Trophoblast cell (in vitro differentiated cells and primary cell): Measurements from ENCODE around the gene AP2A2.

Experiments used
- DNase-seq, 2 donors: peaks; one replicate each; pipeline ENCODE4 v3.0.0-alpha.2; 2016
- H2AFZ ChIP-seq: 2 replicates; pipeline ENCODE4 v1.6.1; 2013; ENCODE audit warnings: low read length, moderate library complexity, mild to moderate bottlenecking; ENCODE audit not compliant: insufficient read depth, poor library complexity
- H2AK5ac ChIP-seq: 2 replicates; pipeline ENCODE4 v1.6.1; 2013; ENCODE audit warnings: mild to moderate bottlenecking, low read length
- H2BK120ac ChIP-seq: 2 replicates; pipeline ENCODE4 v1.6.1; 2013; ENCODE audit warnings: low read length, mild to moderate bottlenecking, moderate library complexity; ENCODE audit not compliant: insufficient read depth, poor library complexity
- H2BK12ac ChIP-seq: 2 replicates; pipeline ENCODE4 v1.6.1; 2013; ENCODE audit warnings: mild to moderate bottlenecking, low read length, moderate library complexity
- H2BK5ac ChIP-seq: 2 replicates; pipeline ENCODE4 v1.6.1; 2013; ENCODE audit warnings: low read length, low read depth, moderate library complexity, mild to moderate bottlenecking; ENCODE audit not compliant: poor library complexity
- H3K14ac ChIP-seq: 2 replicates; pipeline ENCODE4 v1.6.1; 2013; ENCODE audit warnings: mild to moderate bottlenecking, low read length
- H3K18ac ChIP-seq: 2 replicates; pipeline ENCODE4 v1.6.1; 2013; ENCODE audit warnings: mild to moderate bottlenecking, low read length
- H3K23ac ChIP-seq: 2 replicates; pipeline ENCODE4 v1.6.1; 2013; ENCODE audit warnings: low read length
- H3K27ac ChIP-seq: 2 replicates; pipeline ENCODE4 v1.5.1; 2013; ENCODE audit warnings: low read depth, mild to moderate bottlenecking, inconsistent platforms, low read length, moderate library complexity
- H3K27me3 ChIP-seq: 2 replicates; pipeline ENCODE4 v1.6.1; 2013; ENCODE audit warnings: inconsistent platforms, mild to moderate bottlenecking, low read length, moderate library complexity; ENCODE audit not compliant: insufficient read depth
- H3K36me3 ChIP-seq, 2 experiments: 1 replicate in 1 of 2; 2 replicates in 1 of 2; pipeline ENCODE4 v1.6.1; 2013; ENCODE audit warnings: low read length in 2 of 2, mild to moderate bottlenecking in 2 of 2, moderate library complexity in 1 of 2; ENCODE audit not compliant: insufficient read depth in 2 of 2, control insufficient read depth in 1 of 2
- H3K4ac ChIP-seq: 2 replicates; pipeline ENCODE4 v1.6.1; 2013; ENCODE audit warnings: low read depth, mild to moderate bottlenecking, low read length, moderate library complexity
- H3K4me1 ChIP-seq, 2 experiments: 1 replicate in 1 of 2; 2 replicates in 1 of 2; pipeline ENCODE4 v1.6.1; 2013; ENCODE audit warnings: low read length in 2 of 2, mild to moderate bottlenecking in 2 of 2, moderate library complexity in 1 of 2; ENCODE audit not compliant: insufficient read depth in 2 of 2, control insufficient read depth in 1 of 2
- H3K4me2 ChIP-seq: 2 replicates; pipeline ENCODE4 v1.6.1; 2013; ENCODE audit warnings: inconsistent platforms, mild to moderate bottlenecking, low read length, moderate library complexity
- H3K4me3 ChIP-seq: 2 replicates; pipeline ENCODE4 v1.5.1; 2013; ENCODE audit warnings: mild to moderate bottlenecking, low read depth, low read length, inconsistent platforms
- H3K79me1 ChIP-seq: one replicate; pipeline ENCODE4 v1.6.1; 2013; ENCODE audit warnings: low read length
- H3K79me2 ChIP-seq: 2 replicates; pipeline ENCODE4 v1.6.1; 2013; ENCODE audit warnings: low read length, mild to moderate bottlenecking; ENCODE audit not compliant: control insufficient read depth, insufficient read depth, poor library complexity
- H3K9ac ChIP-seq: 2 replicates; pipeline ENCODE4 v1.6.1; 2013; ENCODE audit warnings: mild to moderate bottlenecking, low read length
- H3K9me3 ChIP-seq: 2 replicates; pipeline ENCODE4 v1.6.1; 2013; ENCODE audit warnings: low read depth, mild to moderate bottlenecking, control low read depth, inconsistent platforms, low read length; ENCODE audit not compliant: insufficient read depth
- H4K12ac ChIP-seq: 2 replicates; pipeline ENCODE4 v1.6.1; 2013; ENCODE audit warnings: low read depth, mild to moderate bottlenecking, low read length, moderate library complexity
- H4K8ac ChIP-seq: 2 replicates; pipeline ENCODE4 v1.6.1; 2013; ENCODE audit warnings: low read depth, mild to moderate bottlenecking, low read length, moderate library complexity
- H4K91ac ChIP-seq: one replicate; pipeline ENCODE4 v1.6.1; 2013; ENCODE audit warnings: low read depth, mild to moderate bottlenecking, low read length, moderate library complexity
- WGBS: extraction: QIAGEN DNeasy Blood & Tissue Kit; methylation state at CpG from one replicate; pipeline ENCODE4 v1.1.7; 2013; ENCODE audit warnings: missing lambda C conversion rate; ENCODE audit not compliant: insufficient read length, insufficient coverage; ENCODE audit errors: extremely low coverage; 5-methylcytosine and 5-hydroxymethylcytosine counted together

AP2A2 gene

DNA sequence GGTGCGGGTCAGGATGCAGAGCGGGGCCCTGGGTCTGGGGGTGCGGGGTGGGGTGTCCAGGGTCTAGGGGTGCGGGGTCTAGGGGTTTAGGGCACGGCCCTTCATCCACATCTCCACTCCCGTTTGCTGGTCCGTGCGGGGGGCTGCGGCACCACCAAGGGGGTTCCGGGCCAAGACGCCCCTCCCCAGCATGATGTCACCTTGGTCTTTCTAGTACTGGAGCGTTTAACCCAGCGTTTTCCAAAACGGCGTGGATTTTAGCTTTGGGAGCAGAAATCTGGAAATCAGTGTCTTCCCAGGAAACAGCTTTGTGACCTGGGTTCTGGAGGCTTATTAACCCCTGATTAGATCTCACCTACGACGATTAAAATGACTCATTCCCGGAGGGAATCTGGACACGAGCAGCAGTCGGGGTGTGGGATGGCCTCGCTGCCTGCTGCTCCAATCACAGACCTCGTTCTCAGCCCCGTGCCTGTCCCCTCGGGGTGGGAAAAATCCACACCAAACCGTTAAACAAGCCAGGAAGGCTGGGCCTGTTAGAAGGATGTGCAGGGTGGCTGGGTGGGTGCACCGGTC is 759 bp downstream of the AP2A2 start:
- Histone ChIP-seq H3K9ac (peak overlapping the region; percentile 91), H3K23ac (no peak overlapping the region), H3K79me1 (peaks cover 9% of the 10 kb centered on the region), H3K4me1 (peaks cover 3 to 15% of the 10 kb centered on the region in 2 experiments), H3K4me3 (peak overlapping the region; percentile 99), H3K79me2 (peaks cover 18% of the 10 kb centered on the region), H3K4ac (peak overlapping the region; percentile 43), H4K12ac (peak overlapping the region; percentile 45), H3K18ac (peak overlapping the region; percentile 10), H2AK5ac (no peak overlapping the region), H2AFZ (no peak overlapping the region), H2BK12ac (no peak overlapping the region), H2BK5ac (peak overlapping the region; percentile 22), H3K9me3 (no peaks in the 10 kb centered on the region), H4K8ac (no peak overlapping the region), H3K36me3 (peaks cover 10 to 14% of the 10 kb centered on the region in 2 experiments), H2BK120ac (peak overlapping the region; percentile 40), H3K14ac (peak overlapping the region; percentile 40), H4K91ac (peak overlapping the region; percentile 52), H3K4me2 (peak overlapping the region; percentile 93), H3K27ac (peak overlapping the region; percentile 43), H3K27me3 (no peaks in the 10 kb centered on the region)
- WGBS: no CpG with 5 or more reads among the region's 26 CpGs
- peak; percentile 19 to 58 for DNase-seq

GRCh38 chr11:927871-928270 is 2.2 kb downstream of the AP2A2 start:
- no peak overlapping the region for H4K12ac ChIP-seq
- WGBS: no CpG with 5 or more reads among the region's 7 CpGs
- H3K27me3 ChIP-seq: no peaks in the 10 kb centered on the region
- H3K4me3 ChIP-seq: no peak overlapping the region
- no peak overlapping the region for H3K23ac ChIP-seq
- no peak for DNase-seq
- no peak overlapping the region for H3K14ac ChIP-seq
- H2BK5ac ChIP-seq: no peak overlapping the region
- no peak overlapping the region for H2BK120ac ChIP-seq
- H3K9me3 ChIP-seq: no peaks in the 10 kb centered on the region
- H3K9ac ChIP-seq: no peak overlapping the region
- H2BK12ac ChIP-seq: no peak overlapping the region
- peaks cover 9% of the 10 kb centered on the region for H3K79me1 ChIP-seq
- H4K8ac ChIP-seq: no peak overlapping the region
- H3K4me1 ChIP-seq: peaks cover 3 to 15% of the 10 kb centered on the region in 2 experiments
- H3K36me3 ChIP-seq: peaks cover 10 to 14% of the 10 kb centered on the region in 2 experiments
- H3K79me2 ChIP-seq: peaks cover 18% of the 10 kb centered on the region
- H3K4ac ChIP-seq: peak overlapping the region; percentile 61
- H2AFZ ChIP-seq: no peak overlapping the region
- H2AK5ac ChIP-seq: no peak overlapping the region
- H3K18ac ChIP-seq: no peak overlapping the region
- H4K91ac ChIP-seq: no peak overlapping the region
- no peak overlapping the region for H3K4me2 ChIP-seq
- H3K27ac ChIP-seq: no peak overlapping the region

DNA sequence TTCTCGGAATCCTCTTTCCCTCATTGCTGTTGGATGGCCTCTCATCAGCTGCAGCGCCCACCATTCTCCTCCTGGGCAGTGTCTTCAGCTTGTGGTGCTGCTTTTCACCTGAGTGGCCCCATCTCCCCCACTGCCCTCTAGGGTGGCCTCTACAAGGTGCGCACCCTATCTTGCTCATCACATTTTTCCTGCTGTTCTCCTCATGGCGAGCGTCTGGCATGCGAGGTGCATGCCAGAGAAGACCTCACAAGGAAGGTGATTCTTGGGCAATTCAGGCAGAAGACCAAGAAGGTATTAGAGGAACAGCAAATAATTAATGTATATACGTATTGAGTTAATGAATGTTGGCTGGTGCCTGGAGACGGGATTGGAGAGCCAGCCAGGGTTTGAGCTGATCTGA is 3.1 kb downstream of the AP2A2 start:
- H3K4me3 ChIP-seq: no peak overlapping the region
- peaks cover 10 to 14% of the 10 kb centered on the region in 2 experiments for H3K36me3 ChIP-seq
- no peak overlapping the region for H4K91ac ChIP-seq
- WGBS: no CpG with 5 or more reads among the region's 8 CpGs
- H2BK5ac ChIP-seq: no peak overlapping the region
- peak in 1 of 2 donors; percentile 30 for DNase-seq
- H2BK12ac ChIP-seq: no peak overlapping the region
- H3K4ac ChIP-seq: peak overlapping the region; percentile 15
- H3K4me2 ChIP-seq: no peak overlapping the region
- no peak overlapping the region for H3K27ac ChIP-seq
- H3K4me1 ChIP-seq: peaks cover 3 to 15% of the 10 kb centered on the region in 2 experiments
- no peak overlapping the region for H3K23ac ChIP-seq
- no peaks in the 10 kb centered on the region for H3K9me3 ChIP-seq
- no peak overlapping the region for H2AK5ac ChIP-seq
- H4K12ac ChIP-seq: no peak overlapping the region
- peaks cover 9% of the 10 kb centered on the region for H3K79me1 ChIP-seq
- peaks cover 21% of the 10 kb centered on the region for H3K79me2 ChIP-seq
- no peak overlapping the region for H3K9ac ChIP-seq
- H4K8ac ChIP-seq: no peak overlapping the region
- no peak overlapping the region for H3K18ac ChIP-seq
- no peak overlapping the region for H2BK120ac ChIP-seq
- no peak overlapping the region for H3K14ac ChIP-seq
- no peak overlapping the region for H2AFZ ChIP-seq
- H3K27me3 ChIP-seq: no peaks in the 10 kb centered on the region

GRCh38 chr11:929405-929804 is 3.7 kb downstream of the AP2A2 start:
- no peaks in the 10 kb centered on the region for H3K27me3 ChIP-seq
- no peak overlapping the region for H4K8ac ChIP-seq
- no peak overlapping the region for H3K9ac ChIP-seq
- DNase-seq: no peak
- no peaks in the 10 kb centered on the region for H3K9me3 ChIP-seq
- H2AFZ ChIP-seq: no peak overlapping the region
- H2BK120ac ChIP-seq: no peak overlapping the region
- no peak overlapping the region for H4K91ac ChIP-seq
- no peak overlapping the region for H2BK5ac ChIP-seq
- peak overlapping the region; percentile 80 for H3K4ac ChIP-seq
- H3K4me1 ChIP-seq: peaks cover 3 to 15% of the 10 kb centered on the region in 2 experiments
- no peak overlapping the region for H3K4me2 ChIP-seq
- H3K14ac ChIP-seq: no peak overlapping the region
- H3K36me3 ChIP-seq: peaks cover 10 to 14% of the 10 kb centered on the region in 2 experiments
- H3K23ac ChIP-seq: no peak overlapping the region
- H3K79me2 ChIP-seq: peaks cover 25% of the 10 kb centered on the region
- H3K18ac ChIP-seq: no peak overlapping the region
- H2AK5ac ChIP-seq: no peak overlapping the region
- H2BK12ac ChIP-seq: no peak overlapping the region
- H3K79me1 ChIP-seq: peaks cover 9% of the 10 kb centered on the region
- H3K27ac ChIP-seq: no peak overlapping the region
- no peak overlapping the region for H3K4me3 ChIP-seq
- H4K12ac ChIP-seq: no peak overlapping the region
- no CpG with 5 or more reads among the region's 11 CpGs for WGBS
